K562 (cell line): ENCODE measurements around the gene ZNF319. TPM values are rescaled to one million over a fixed set of nuclear protein-coding genes. Genes with fewer than 3 reads are reported as not detected.

Experiments
- CBX1 ChIP-seq: sonication (generic); IDR thresholded peaks from 2 replicates; pipeline ENCODE4 v1.6.1; 2016; ENCODE audit warnings: antibody characterized with exemption, low read depth, mild to moderate bottlenecking
- EZH2 ChIP-seq: IDR thresholded peaks from 2 replicates; pipeline ENCODE4 v1.6.1; 2012; ENCODE audit warnings: low read depth, mild to moderate bottlenecking, inconsistent platforms, low read length, borderline replicate concordance
- GATAD2B ChIP-seq: fragments of 450-650 bp; IDR thresholded peaks from 2 replicates; pipeline ENCODE4 v1.6.1; 2017; ENCODE audit warnings: mild to moderate bottlenecking, borderline replicate concordance
- RB1 ChIP-seq: fragments of 450-650 bp; IDR thresholded peaks from 2 replicates; pipeline ENCODE4 v1.6.1; 2017; ENCODE audit warnings: low read depth, mild to moderate bottlenecking
- RBM15 ChIP-seq: fragments of 200-400 bp; formaldehyde crosslinking; IDR thresholded peaks from 2 replicates; pipeline ENCODE4 v1.6.1; 2018; ENCODE audit warnings: mild to moderate bottlenecking, low read length, moderate library complexity; ENCODE audit not compliant: insufficient read depth
- TAF1 ChIP-seq: IDR thresholded peaks from 2 replicates; pipeline ENCODE4 v1.6.1; 2011; ENCODE audit warnings: mild to moderate bottlenecking, low read length, moderate library complexity; ENCODE audit not compliant: insufficient read depth, control insufficient read depth, severe bottlenecking; ENCODE audit errors: extremely low read depth
- ZC3H8 ChIP-seq: fragments of 450-650 bp; IDR thresholded peaks from 2 replicates; pipeline ENCODE4 v1.6.1; 2017
- ZFP36 ChIP-seq: fragments of 150-350 bp; IDR thresholded peaks from 2 replicates; pipeline ENCODE4 v1.6.1; 2018; ENCODE audit warnings: low read length, low read depth; ENCODE audit not compliant: partially characterized antibody
- ZNF3 ChIP-seq: fragments of 250-450 bp; sonication (Bioruptor Pico); IDR thresholded peaks from 2 replicates; pipeline ENCODE4 v1.5.0; 2021; ENCODE audit warnings: mild to moderate bottlenecking, moderate library complexity
- ZNF436 ChIP-seq: fragments of 250-450, 450-650 bp; sonication (Bioruptor Pico); formaldehyde crosslinking; IDR thresholded peaks from 2 replicates; pipeline ENCODE4 v1.7.0; 2020; ENCODE audit warnings: mild to moderate bottlenecking
- polyA plus RNA-seq, 8 experiments: library from polyadenylated mRNA; depleted of rRNA in 4 of 8; stranded (reverse) in 5 of 8; unstranded in 3 of 8; fragments of >200 nt; fragmentation: Nextera tagmentation in 2 of 8; fragmentation: Illumina TruSeq in 1 of 8; extraction: Ambion mirVana in 2 of 8; extraction: Trizol in 1 of 8; gene quantifications; 2 replicates each; pipeline versions ENCODE4 v1.2.1 to v1.2.3, GENCODE V29; 2011 to 2014; ENCODE audit warnings: inconsistent platforms in 1 of 8, missing spikeins in 1 of 8
- total RNA-seq, 7 experiments: library from RNA; depleted of rRNA in 6 of 7; stranded (reverse); fragments of >200 nt in 6 of 7; fragmentation: Illumina TruSeq in 2 of 7; extraction: Trizol in 2 of 7; gene quantifications; 2 replicates each; pipeline versions ENCODE4 v1.2.1 to v1.2.3, GENCODE V29; 2011 to 2021; ENCODE audit warnings: low replicate concordance in 1 of 7
- TF ChIP-seq, protein P1 (sequence below): fragments of 200-800 bp; sonication (Bioruptor generic); IDR thresholded peaks from 2 replicates; pipeline ENCODE4 v1.6.1; 2017; ENCODE audit warnings: missing genetic modification characterization, missing compliant biosample characterization
- TF ChIP-seq, protein P2 (sequence below), 2 experiments: fragments of 450-650 bp; formaldehyde crosslinking in 1 of 2; IDR thresholded peaks; 2 replicates each; pipeline versions ENCODE4 v1.4.0 to v1.6.1; 2014 to 2020; ENCODE audit warnings: mild to moderate bottlenecking in 2 of 2, borderline replicate concordance in 1 of 2, low read depth in 1 of 2
- TF ChIP-seq, protein P3 (sequence below): fragments of 250-450 bp; sonication (Bioruptor Pico); IDR thresholded peaks from 2 replicates; pipeline ENCODE4 v1.9.0; 2021; ENCODE audit warnings: mild to moderate bottlenecking, inconsistent platforms

The ZNF319 gene
- total and polyA plus RNA-seq, 9 of the 15 experiments (the other 6 are each of a cell fraction or from before 2014, with no cell fraction given), result 0.20 to 5.7 (median 1.4) TPM

DNA sequence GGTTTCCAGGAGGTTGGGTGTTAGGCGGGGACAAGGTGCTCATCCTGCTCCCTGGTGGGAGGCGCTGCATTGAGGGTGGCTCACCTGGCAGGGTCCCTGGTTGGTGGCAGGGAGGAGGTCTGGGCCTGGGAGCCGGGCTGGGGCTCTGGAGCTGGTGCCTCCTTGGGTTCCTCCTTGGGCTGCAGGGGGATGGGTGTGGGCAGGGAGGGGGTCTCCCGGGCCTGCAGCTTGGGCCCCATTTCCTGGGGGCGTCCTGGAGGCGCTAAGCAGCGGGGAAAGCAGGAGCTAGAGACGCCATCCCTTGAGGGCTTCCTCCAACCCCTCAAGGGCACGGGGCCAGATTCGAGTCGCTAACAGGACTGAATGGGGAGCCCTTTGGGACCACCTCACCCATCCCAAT lies 40.7 kb downstream of the ZNF319 start (continued):
- TF ChIP-seq, protein P1, sequence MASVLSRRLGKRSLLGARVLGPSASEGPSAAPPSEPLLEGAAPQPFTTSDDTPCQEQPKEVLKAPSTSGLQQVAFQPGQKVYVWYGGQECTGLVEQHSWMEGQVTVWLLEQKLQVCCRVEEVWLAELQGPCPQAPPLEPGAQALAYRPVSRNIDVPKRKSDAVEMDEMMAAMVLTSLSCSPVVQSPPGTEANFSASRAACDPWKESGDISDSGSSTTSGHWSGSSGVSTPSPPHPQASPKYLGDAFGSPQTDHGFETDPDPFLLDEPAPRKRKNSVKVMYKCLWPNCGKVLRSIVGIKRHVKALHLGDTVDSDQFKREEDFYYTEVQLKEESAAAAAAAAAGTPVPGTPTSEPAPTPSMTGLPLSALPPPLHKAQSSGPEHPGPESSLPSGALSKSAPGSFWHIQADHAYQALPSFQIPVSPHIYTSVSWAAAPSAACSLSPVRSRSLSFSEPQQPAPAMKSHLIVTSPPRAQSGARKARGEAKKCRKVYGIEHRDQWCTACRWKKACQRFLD (CRISPR knock-in tag), result no peak
- TF ChIP-seq CBX1, result no peak
- no peak for TF ChIP-seq ZFP36
- no peak for TF ChIP-seq EZH2
- no peak for TF ChIP-seq TAF1
- no peak for TF ChIP-seq ZNF436
- TF ChIP-seq, protein P2, sequence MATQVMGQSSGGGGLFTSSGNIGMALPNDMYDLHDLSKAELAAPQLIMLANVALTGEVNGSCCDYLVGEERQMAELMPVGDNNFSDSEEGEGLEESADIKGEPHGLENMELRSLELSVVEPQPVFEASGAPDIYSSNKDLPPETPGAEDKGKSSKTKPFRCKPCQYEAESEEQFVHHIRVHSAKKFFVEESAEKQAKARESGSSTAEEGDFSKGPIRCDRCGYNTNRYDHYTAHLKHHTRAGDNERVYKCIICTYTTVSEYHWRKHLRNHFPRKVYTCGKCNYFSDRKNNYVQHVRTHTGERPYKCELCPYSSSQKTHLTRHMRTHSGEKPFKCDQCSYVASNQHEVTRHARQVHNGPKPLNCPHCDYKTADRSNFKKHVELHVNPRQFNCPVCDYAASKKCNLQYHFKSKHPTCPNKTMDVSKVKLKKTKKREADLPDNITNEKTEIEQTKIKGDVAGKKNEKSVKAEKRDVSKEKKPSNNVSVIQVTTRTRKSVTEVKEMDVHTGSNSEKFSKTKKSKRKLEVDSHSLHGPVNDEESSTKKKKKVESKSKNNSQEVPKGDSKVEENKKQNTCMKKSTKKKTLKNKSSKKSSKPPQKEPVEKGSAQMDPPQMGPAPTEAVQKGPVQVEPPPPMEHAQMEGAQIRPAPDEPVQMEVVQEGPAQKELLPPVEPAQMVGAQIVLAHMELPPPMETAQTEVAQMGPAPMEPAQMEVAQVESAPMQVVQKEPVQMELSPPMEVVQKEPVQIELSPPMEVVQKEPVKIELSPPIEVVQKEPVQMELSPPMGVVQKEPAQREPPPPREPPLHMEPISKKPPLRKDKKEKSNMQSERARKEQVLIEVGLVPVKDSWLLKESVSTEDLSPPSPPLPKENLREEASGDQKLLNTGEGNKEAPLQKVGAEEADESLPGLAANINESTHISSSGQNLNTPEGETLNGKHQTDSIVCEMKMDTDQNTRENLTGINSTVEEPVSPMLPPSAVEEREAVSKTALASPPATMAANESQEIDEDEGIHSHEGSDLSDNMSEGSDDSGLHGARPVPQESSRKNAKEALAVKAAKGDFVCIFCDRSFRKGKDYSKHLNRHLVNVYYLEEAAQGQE (IDR thresholded peaks at IDR 0.05; ENCODE audit: borderline replicate concordance), result no peak
- TF ChIP-seq, protein P2 (CRISPR knock-in tag; IDR thresholded peaks at IDR 0.05; ENCODE audit: low read depth), result no peak
- TF ChIP-seq RBM15, result no peak
- TF ChIP-seq, protein P3, sequence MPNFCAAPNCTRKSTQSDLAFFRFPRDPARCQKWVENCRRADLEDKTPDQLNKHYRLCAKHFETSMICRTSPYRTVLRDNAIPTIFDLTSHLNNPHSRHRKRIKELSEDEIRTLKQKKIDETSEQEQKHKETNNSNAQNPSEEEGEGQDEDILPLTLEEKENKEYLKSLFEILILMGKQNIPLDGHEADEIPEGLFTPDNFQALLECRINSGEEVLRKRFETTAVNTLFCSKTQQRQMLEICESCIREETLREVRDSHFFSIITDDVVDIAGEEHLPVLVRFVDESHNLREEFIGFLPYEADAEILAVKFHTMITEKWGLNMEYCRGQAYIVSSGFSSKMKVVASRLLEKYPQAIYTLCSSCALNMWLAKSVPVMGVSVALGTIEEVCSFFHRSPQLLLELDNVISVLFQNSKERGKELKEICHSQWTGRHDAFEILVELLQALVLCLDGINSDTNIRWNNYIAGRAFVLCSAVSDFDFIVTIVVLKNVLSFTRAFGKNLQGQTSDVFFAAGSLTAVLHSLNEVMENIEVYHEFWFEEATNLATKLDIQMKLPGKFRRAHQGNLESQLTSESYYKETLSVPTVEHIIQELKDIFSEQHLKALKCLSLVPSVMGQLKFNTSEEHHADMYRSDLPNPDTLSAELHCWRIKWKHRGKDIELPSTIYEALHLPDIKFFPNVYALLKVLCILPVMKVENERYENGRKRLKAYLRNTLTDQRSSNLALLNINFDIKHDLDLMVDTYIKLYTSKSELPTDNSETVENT (CRISPR knock-in tag), result no peak
- no peak for TF ChIP-seq GATAD2B
- no peak for TF ChIP-seq ZC3H8
- TF ChIP-seq ZNF3 (CRISPR knock-in tag), result no peak
- TF ChIP-seq RB1, result no peak
